A549 (cell line): ENCODE results near the gene MYH9.

Source experiments
- CBX8 ChIP-seq: fragments of 200-600 bp; sonication (generic); IDR thresholded peaks from 2 replicates; pipeline ENCODE4 v1.6.1; 2016
- CEBPB ChIP-seq, 2 experiments: fragments of >200 bp in 1 of 2; sonication (Bioruptor Twin) in 1 of 2; formaldehyde crosslinking in 1 of 2; IDR thresholded peaks; 2 replicates each; pipeline ENCODE4 v1.6.1; 2012 to 2016
- ESRRA ChIP-seq: fragments of 150-350 bp; IDR thresholded peaks from 2 replicates; pipeline ENCODE4 v1.6.1; 2014; ENCODE audit warnings: mild to moderate bottlenecking, low read length, borderline replicate concordance
- JUN ChIP-seq, 2 experiments: fragments of >200 bp; sonication (Bioruptor Twin); formaldehyde crosslinking; IDR thresholded peaks; 2 replicates in 1 of 2; 3 replicates in 1 of 2; pipeline ENCODE4 v1.6.1; 2016 to 2017
- MAX ChIP-seq: IDR thresholded peaks from 2 replicates; pipeline ENCODE4 v1.6.1; 2012
- POLR2A ChIP-seq: IDR thresholded peaks from 2 replicates; pipeline ENCODE4 v1.6.1; 2012; ENCODE audit warnings: mild to moderate bottlenecking, low read length
- RCOR1 ChIP-seq: fragments of 150-350 bp; IDR thresholded peaks from 2 replicates; pipeline ENCODE4 v1.6.1; 2014; ENCODE audit warnings: antibody characterized with exemption, low read length, low read depth
- RFX5 ChIP-seq: fragments of 450-650 bp; IDR thresholded peaks from 2 replicates; pipeline ENCODE4 v1.7.1; 2014; ENCODE audit warnings: antibody characterized with exemption, mild to moderate bottlenecking, moderate library complexity
- ZFP36 ChIP-seq: fragments of 450-650 bp; IDR thresholded peaks from 2 replicates; pipeline ENCODE4 v1.6.1; 2014; ENCODE audit warnings: borderline replicate concordance; ENCODE audit not compliant: partially characterized antibody
- TF ChIP-seq, protein P1 (sequence below): fragments of >200 bp; sonication (Bioruptor Twin); formaldehyde crosslinking; IDR thresholded peaks from 3 replicates; pipeline ENCODE4 v1.5.1; 2016
- TF ChIP-seq, protein P2 (sequence below): fragments of >200 bp; sonication (Bioruptor Twin); formaldehyde crosslinking; IDR thresholded peaks from 3 replicates; pipeline ENCODE4 v1.6.1; 2016

DNA sequence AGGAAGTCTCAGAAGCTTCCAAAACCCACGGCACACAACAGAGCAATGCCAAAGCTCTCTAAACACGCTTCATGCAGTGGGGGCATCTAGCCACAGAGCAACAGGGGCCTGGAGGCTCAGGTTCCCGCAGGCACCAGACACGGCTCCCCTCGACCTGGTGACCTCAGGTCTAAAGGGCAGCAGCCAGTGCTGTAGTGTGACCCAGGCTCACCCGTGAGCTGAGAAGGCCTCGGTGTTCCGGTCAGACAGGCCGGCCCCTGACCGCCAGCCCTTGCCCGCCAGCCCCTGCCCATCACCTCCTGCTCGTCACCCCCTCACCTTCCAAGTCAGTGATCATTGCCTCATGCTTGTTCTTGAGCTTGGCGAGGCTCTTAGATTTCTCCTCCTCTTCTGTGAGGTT is 89.2 kb downstream of the MYH9 start:
- TF ChIP-seq, protein P1, sequence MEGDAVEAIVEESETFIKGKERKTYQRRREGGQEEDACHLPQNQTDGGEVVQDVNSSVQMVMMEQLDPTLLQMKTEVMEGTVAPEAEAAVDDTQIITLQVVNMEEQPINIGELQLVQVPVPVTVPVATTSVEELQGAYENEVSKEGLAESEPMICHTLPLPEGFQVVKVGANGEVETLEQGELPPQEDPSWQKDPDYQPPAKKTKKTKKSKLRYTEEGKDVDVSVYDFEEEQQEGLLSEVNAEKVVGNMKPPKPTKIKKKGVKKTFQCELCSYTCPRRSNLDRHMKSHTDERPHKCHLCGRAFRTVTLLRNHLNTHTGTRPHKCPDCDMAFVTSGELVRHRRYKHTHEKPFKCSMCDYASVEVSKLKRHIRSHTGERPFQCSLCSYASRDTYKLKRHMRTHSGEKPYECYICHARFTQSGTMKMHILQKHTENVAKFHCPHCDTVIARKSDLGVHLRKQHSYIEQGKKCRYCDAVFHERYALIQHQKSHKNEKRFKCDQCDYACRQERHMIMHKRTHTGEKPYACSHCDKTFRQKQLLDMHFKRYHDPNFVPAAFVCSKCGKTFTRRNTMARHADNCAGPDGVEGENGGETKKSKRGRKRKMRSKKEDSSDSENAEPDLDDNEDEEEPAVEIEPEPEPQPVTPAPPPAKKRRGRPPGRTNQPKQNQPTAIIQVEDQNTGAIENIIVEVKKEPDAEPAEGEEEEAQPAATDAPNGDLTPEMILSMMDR: no peak
- TF ChIP-seq MAX: no peak
- no peak for TF ChIP-seq JUN (IDR thresholded peaks at IDR 0.05)
- no peak for TF ChIP-seq POLR2A
- no peak for TF ChIP-seq CBX8
- no peak for TF ChIP-seq ZFP36
- TF ChIP-seq RFX5: no peak
- no peak for TF ChIP-seq CEBPB (IDR thresholded peaks at IDR 0.05)
- TF ChIP-seq, protein P2, sequence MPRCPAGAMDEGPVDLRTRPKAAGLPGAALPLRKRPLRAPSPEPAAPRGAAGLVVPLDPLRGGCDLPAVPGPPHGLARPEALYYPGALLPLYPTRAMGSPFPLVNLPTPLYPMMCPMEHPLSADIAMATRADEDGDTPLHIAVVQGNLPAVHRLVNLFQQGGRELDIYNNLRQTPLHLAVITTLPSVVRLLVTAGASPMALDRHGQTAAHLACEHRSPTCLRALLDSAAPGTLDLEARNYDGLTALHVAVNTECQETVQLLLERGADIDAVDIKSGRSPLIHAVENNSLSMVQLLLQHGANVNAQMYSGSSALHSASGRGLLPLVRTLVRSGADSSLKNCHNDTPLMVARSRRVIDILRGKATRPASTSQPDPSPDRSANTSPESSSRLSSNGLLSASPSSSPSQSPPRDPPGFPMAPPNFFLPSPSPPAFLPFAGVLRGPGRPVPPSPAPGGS: no peak
- TF ChIP-seq ESRRA: no peak
- no peak for TF ChIP-seq RCOR1
